HEK293 (cell line): ENCODE results near the gene TKTL2.

Experiments
- GLIS1 ChIP-seq: fragments of 450-650 bp; formaldehyde crosslinking; IDR thresholded peaks from 2 replicates; pipeline ENCODE4 v1.5.1; 2016; ENCODE audit warnings: missing biosample characterization, missing genetic modification characterization
- GLIS2 ChIP-seq: fragments of 450-650 bp; formaldehyde crosslinking; IDR thresholded peaks from 2 replicates; pipeline ENCODE4 v1.5.1; 2016; ENCODE audit warnings: missing biosample characterization, missing genetic modification characterization
- KLF1 ChIP-seq: fragments of 450-650 bp; formaldehyde crosslinking; IDR thresholded peaks from 2 replicates; pipeline ENCODE4 v1.5.1; 2016; ENCODE audit warnings: missing biosample characterization, missing genetic modification characterization
- KLF17 ChIP-seq: fragments of 450-650 bp; formaldehyde crosslinking; IDR thresholded peaks from 2 replicates; pipeline ENCODE4 v1.5.1; 2016; ENCODE audit warnings: missing biosample characterization, missing genetic modification characterization
- PRDM4 ChIP-seq: fragments of 450-650 bp; formaldehyde crosslinking; IDR thresholded peaks from 2 replicates; pipeline ENCODE4 v1.5.1; 2017; ENCODE audit warnings: missing biosample characterization, missing genetic modification characterization
- RBAK ChIP-seq: fragments of 450-650 bp; formaldehyde crosslinking; IDR thresholded peaks from 2 replicates; pipeline ENCODE4 v1.5.1; 2016; ENCODE audit warnings: missing biosample characterization, missing genetic modification characterization
- SALL2 ChIP-seq: fragments of 450-650 bp; formaldehyde crosslinking; IDR thresholded peaks from 2 replicates; pipeline ENCODE4 v1.5.0; 2017; ENCODE audit warnings: missing biosample characterization, mild to moderate bottlenecking, missing genetic modification characterization, borderline replicate concordance
- SP2 ChIP-seq: fragments of 450-650 bp; formaldehyde crosslinking; IDR thresholded peaks from 2 replicates; pipeline ENCODE4 v1.5.1; 2016; ENCODE audit warnings: missing biosample characterization, missing genetic modification characterization
- WT1 ChIP-seq: fragments of 450-650 bp; formaldehyde crosslinking; IDR thresholded peaks from 2 replicates; pipeline ENCODE4 v1.5.1; 2016; ENCODE audit warnings: missing biosample characterization, missing genetic modification characterization
- ZBTB10 ChIP-seq: fragments of 450-650 bp; formaldehyde crosslinking; IDR thresholded peaks from 2 replicates; pipeline ENCODE4 v1.5.1; 2016; ENCODE audit warnings: missing biosample characterization, missing genetic modification characterization
- ZBTB11 ChIP-seq: fragments of 450-650 bp; formaldehyde crosslinking; conservative IDR thresholded peaks from 2 replicates; pipeline ENCODE4 v1.5.1; 2016; ENCODE audit warnings: low read depth, missing biosample characterization, missing genetic modification characterization
- ZBTB21 ChIP-seq: fragments of 450-650 bp; formaldehyde crosslinking; IDR thresholded peaks from 2 replicates; pipeline ENCODE4 v1.5.1; 2017; ENCODE audit warnings: missing biosample characterization, missing genetic modification characterization
- ZBTB48 ChIP-seq: fragments of 450-650 bp; formaldehyde crosslinking; IDR thresholded peaks from 2 replicates; pipeline ENCODE4 v1.5.1; 2016; ENCODE audit warnings: missing biosample characterization, missing genetic modification characterization
- ZEB2 ChIP-seq: fragments of 450-650 bp; formaldehyde crosslinking; IDR thresholded peaks from 2 replicates; pipeline ENCODE4 v1.5.1; 2016; ENCODE audit warnings: missing biosample characterization, missing genetic modification characterization
- ZFP37 ChIP-seq: fragments of 450-650 bp; formaldehyde crosslinking; IDR thresholded peaks from 2 replicates; pipeline ENCODE4 v1.5.1; 2016; ENCODE audit warnings: missing biosample characterization, missing genetic modification characterization
- ZFP69B ChIP-seq: fragments of 450-650 bp; formaldehyde crosslinking; IDR thresholded peaks from 2 replicates; pipeline ENCODE4 v1.5.1; 2016; ENCODE audit warnings: missing biosample characterization, missing genetic modification characterization
- ZNF133 ChIP-seq: fragments of 450-650 bp; formaldehyde crosslinking; IDR thresholded peaks from 2 replicates; pipeline ENCODE4 v1.5.1; 2016; ENCODE audit warnings: missing biosample characterization, missing genetic modification characterization
- ZNF416 ChIP-seq: fragments of 450-650 bp; formaldehyde crosslinking; IDR thresholded peaks from 2 replicates; pipeline ENCODE4 v1.5.1; 2016; ENCODE audit warnings: missing biosample characterization, missing genetic modification characterization
- ZNF433 ChIP-seq: fragments of 450-650 bp; formaldehyde crosslinking; IDR thresholded peaks from 2 replicates; pipeline ENCODE4 v1.5.1; 2016; ENCODE audit warnings: missing biosample characterization, missing genetic modification characterization, low read depth
- ZNF518A ChIP-seq: fragments of 450-650 bp; formaldehyde crosslinking; conservative IDR thresholded peaks from 2 replicates; pipeline ENCODE4 v1.5.1; 2016; ENCODE audit warnings: low read depth, missing biosample characterization, missing genetic modification characterization
- ZNF549 ChIP-seq: fragments of 450-650 bp; IDR thresholded peaks from 2 replicates; pipeline ENCODE4 v1.5.1; 2018; ENCODE audit warnings: missing biosample characterization, missing genetic modification characterization, mild to moderate bottlenecking, inconsistent platforms, moderate library complexity

Gene TKTL2

GRCh38 chr4:163494360-163495241, 21.0 kb upstream of the TKTL2 start, which contains the start of gene TMA16 (continued):
- TF ChIP-seq ZBTB11 (tag by site-specific recombination) (peak; percentile 99), ZEB2 (tag by site-specific recombination) (0 out of 2 replicates have a peak, but pooled peaks have one; percentile 37), ZBTB21 (tag by site-specific recombination) (peak; percentile 40; the same call in 1 of the 2 replicates), GLIS2 (tag by site-specific recombination) (peak; percentile 75), SALL2 (no peak), ZNF549 (tag by site-specific recombination) (no peak), ZFP37 (tag by site-specific recombination) (peak; percentile 71; the same call in 1 of the 2 replicates), ZNF518A (peak; percentile 59), RBAK (tag by site-specific recombination) (no peak), PRDM4 (tag by site-specific recombination) (0 out of 2 replicates have a peak, but pooled peaks have one; percentile 32), ZFP69B (tag by site-specific recombination) (peak; percentile 96), ZNF133 (no peak), ZNF416 (tag by site-specific recombination) (no peak), KLF1 (tag by site-specific recombination) (0 out of 2 replicates have a peak, but pooled peaks have one; percentile 11), KLF17 (tag by site-specific recombination) (peak; percentile 61), GLIS1 (peak; percentile 24; the same call in 1 of the 2 replicates), WT1 (tag by site-specific recombination) (peak; percentile 60), ZBTB48 (tag by site-specific recombination) (peak; percentile 37; the same call in 1 of the 2 replicates), ZNF433 (tag by site-specific recombination) (no peak), ZBTB10 (tag by site-specific recombination) (peak; percentile 61; the same call in 1 of the 2 replicates), SP2 (tag by site-specific recombination) (peak; percentile 60)
